Gastrocnemius medialis (tissue), 4 donors: ENCODE results near the gene PROCA1.

ENCODE experiments used
- CTCF ChIP-seq, 5 experiments: fragments of 450-650 bp in 3 of 5; fragments of 200-600 bp in 2 of 5; sonication (generic) in 2 of 5; IDR thresholded peaks in 4 of 5; conservative IDR thresholded peaks in 1 of 5; 1 replicate in 4 of 5; 2 replicates in 1 of 5; pipeline ENCODE4 v1.5.1; 2016 to 2019; ENCODE audit warnings: antibody characterized with exemption in 5 of 5, mild to moderate bottlenecking in 3 of 5, moderate library complexity in 3 of 5
- POLR2A ChIP-seq, 2 donors: fragments of 450-650 bp; IDR thresholded peaks; one replicate each; pipeline ENCODE4 v1.6.1; 2017; ENCODE audit warnings: antibody characterized with exemption in 2 of 2, mild to moderate bottlenecking in 2 of 2, moderate library complexity in 2 of 2

DNA sequence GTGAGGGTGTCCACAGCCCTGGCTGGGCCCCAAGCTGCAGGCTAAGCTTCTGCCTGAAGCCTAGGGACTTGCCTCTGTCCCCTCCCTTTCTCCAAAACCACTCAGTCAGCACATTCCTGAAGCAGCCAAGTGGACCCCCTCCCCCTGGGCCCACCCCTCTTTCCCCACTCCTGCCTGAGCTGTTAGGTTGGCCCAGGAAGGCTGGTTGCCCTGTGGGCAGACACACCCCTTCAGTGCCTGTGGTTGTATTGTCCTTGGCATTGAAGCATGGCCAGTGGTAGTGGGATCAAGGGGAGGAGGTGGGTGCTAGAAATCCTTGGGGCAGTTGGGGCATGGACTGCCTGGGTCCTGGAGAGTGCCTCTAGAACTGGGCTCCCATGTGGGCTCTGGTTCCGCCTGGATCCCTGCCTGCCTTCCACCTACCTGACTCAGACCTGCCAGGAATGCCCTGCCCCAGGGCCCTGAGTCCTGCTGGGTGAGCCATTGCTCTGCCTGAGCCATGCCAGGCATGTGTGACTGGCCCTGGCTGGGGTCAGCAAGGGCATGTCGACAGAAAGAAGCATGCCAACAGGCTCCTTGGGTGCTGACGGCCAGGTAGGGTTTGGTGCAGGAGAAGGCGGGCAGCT lies 34.2 kb upstream of the PROCA1 start:
- TF ChIP-seq POLR2A (IDR thresholded peaks at IDR 0.05) (no peak), CTCF (IDR thresholded peaks at IDR 0.05 in 4 of 5, conservative IDR thresholded peaks at IDR 0.05 in 1 of 5) (no peak)
